BE2C (cell line): Measurements from ENCODE around the gene TRHDE.
"Not testable (repeated sequence)": the region's sequence is repeated elsewhere in the genome, so short reads cannot be mapped to it uniquely, and the experiment has no call there.

Source experiments
- DNase-seq: peaks from one replicate; pipeline ENCODE4 v3.0.0-alpha.2; 2020
- H3K27me3 ChIP-seq: fragments of 250-450 bp; sonication (Bioruptor Pico); 2 replicates; pipeline ENCODE4 v1.5.1; 2020; ENCODE audit warnings: mild to moderate bottlenecking
- H3K36me3 ChIP-seq: fragments of 250-450 bp; sonication (Bioruptor Pico); 2 replicates; pipeline ENCODE4 v1.5.1; 2020; ENCODE audit warnings: mild to moderate bottlenecking
- H3K4me1 ChIP-seq: fragments of 250-450 bp; sonication (Bioruptor Pico); 2 replicates; pipeline ENCODE4 v1.5.1; 2020
- H3K4me3 ChIP-seq: 2 replicates; pipeline ENCODE4 v1.5.1; 2011; ENCODE audit warnings: low read depth, low read length
- H3K9me3 ChIP-seq: fragments of 250-450 bp; sonication (Bioruptor Pico); 2 replicates; pipeline ENCODE4 v1.5.1; 2020
- TF ChIP-seq, protein P1 (sequence below): IDR thresholded peaks from 2 replicates; pipeline ENCODE4 v1.5.1; 2012; ENCODE audit warnings: mild to moderate bottlenecking, low read depth, low read length

The TRHDE gene

DNA sequence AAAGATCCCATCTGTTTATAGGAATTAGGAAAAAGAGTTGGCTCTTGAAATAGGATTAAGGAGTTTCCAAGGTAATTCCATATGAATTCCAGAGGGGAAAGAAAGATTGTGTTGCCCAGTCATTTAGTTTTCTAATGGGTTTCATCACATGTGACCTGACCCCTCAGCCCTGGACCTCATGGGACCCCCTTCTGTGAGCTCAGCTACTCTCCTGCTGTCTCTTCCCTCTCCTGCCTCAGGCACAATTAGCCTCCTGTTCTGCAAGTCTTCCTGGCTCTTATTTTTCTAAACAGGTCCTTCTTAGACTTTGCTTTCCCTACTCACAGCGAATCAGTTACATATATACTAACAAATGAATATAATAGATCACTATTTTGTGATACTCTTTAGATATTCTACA lies 237.7 kb downstream of the TRHDE start:
- no peaks in the 10 kb centered on the region for H3K4me1 ChIP-seq
- H3K4me3 ChIP-seq: no peak overlapping the region
- H3K36me3 ChIP-seq: no peaks in the 10 kb centered on the region
- DNase-seq: no peak
- TF ChIP-seq, protein P1, sequence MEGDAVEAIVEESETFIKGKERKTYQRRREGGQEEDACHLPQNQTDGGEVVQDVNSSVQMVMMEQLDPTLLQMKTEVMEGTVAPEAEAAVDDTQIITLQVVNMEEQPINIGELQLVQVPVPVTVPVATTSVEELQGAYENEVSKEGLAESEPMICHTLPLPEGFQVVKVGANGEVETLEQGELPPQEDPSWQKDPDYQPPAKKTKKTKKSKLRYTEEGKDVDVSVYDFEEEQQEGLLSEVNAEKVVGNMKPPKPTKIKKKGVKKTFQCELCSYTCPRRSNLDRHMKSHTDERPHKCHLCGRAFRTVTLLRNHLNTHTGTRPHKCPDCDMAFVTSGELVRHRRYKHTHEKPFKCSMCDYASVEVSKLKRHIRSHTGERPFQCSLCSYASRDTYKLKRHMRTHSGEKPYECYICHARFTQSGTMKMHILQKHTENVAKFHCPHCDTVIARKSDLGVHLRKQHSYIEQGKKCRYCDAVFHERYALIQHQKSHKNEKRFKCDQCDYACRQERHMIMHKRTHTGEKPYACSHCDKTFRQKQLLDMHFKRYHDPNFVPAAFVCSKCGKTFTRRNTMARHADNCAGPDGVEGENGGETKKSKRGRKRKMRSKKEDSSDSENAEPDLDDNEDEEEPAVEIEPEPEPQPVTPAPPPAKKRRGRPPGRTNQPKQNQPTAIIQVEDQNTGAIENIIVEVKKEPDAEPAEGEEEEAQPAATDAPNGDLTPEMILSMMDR: no peak
- H3K27me3 ChIP-seq: no peaks in the 10 kb centered on the region
- no peaks in the 10 kb centered on the region for H3K9me3 ChIP-seq

- no peak for DNase-seq
- Histone ChIP-seq H3K4me3 (no peak overlapping the region), H3K9me3 (no peaks in the 10 kb centered on the region), H3K27me3 (no peaks in the 10 kb centered on the region), H3K36me3 (no peaks in the 10 kb centered on the region), H3K4me1 (no peaks in the 10 kb centered on the region)
- TF ChIP-seq, protein P1: no peak
These were observed 238.6 kb downstream of the TRHDE start for GRCh38 chr12:72510772-72511171.

DNA sequence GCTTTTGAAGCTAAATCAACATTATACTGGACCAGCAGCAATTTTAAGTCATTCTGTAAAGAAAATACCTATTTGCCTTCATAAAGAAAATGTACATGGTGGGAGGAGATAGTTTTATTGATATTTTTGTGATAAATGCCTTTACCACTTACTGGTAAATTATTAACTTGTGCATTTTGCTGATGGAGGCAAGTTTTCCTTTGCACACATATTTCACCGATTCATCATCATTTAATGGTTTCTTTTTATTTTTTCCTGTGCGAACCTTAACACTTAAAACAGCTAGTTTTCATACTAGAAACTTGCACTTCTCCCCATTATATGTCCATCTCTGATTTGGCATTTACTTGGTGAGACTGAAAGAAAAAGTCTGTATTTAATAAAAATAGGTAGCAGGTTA lies 239.3 kb downstream of the TRHDE start:
- Histone ChIP-seq H3K4me1 (no peaks in the 10 kb centered on the region), H3K4me3 (no peak overlapping the region), H3K9me3 (no peaks in the 10 kb centered on the region), H3K27me3 (no peaks in the 10 kb centered on the region), H3K36me3 (no peaks in the 10 kb centered on the region)
- TF ChIP-seq, protein P1: no peak
- DNase-seq: no peak

DNA sequence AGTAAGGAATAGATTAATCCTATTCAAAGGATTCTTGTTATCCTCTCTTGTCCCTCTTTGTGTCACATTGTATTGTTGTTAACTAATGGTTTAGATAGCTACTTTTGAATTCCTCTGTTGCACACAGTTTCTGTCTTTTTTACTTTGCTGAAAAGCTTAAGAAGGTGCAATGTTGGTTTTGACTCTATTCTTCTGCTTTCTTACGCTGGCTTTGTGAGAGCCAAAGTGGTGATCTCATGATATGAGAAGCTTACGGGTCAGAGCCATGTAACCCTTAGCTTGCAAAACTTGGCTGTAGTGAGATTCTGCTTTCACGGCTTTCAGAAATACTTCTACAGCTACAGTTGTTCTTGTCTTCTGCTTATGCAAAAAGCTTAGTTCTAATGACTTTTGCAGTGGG lies 239.7 kb downstream of the TRHDE start:
- H3K27me3 ChIP-seq: no peaks in the 10 kb centered on the region
- H3K4me3 ChIP-seq: no peak overlapping the region
- no peak for DNase-seq
- TF ChIP-seq, protein P1: no peak
- no peaks in the 10 kb centered on the region for H3K4me1 ChIP-seq
- no peaks in the 10 kb centered on the region for H3K36me3 ChIP-seq
- no peaks in the 10 kb centered on the region for H3K9me3 ChIP-seq

GRCh38 chr12:72520044-72520678 lies 248.0 kb downstream of the TRHDE start:
- not testable (repeated sequence) for DNase-seq, H3K9me3 ChIP-seq, H3K27me3 ChIP-seq, H3K36me3 ChIP-seq, H3K4me1 ChIP-seq, H3K4me3 ChIP-seq

DNA sequence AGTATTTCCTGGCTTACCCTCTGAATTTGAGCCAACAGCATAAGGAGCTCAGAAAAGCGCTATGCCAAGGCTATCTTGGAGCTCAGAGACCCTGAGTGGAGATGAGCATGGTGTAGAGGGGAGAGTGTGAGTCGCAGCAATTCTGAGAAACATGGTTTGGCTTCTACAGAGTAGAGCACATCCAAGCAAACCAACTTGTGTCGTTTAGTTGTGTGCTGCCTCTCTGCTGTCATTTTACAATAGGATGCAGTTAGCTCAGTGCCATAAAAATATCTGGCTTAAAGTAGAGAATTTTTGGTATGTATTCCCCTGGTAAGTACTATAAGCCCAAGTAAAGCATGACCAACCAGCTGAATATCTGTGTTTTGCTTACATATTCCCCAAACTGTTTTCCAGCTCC lies 249.2 kb downstream of the TRHDE start:
- H3K4me1 ChIP-seq: no peaks in the 10 kb centered on the region
- H3K9me3 ChIP-seq: no peaks in the 10 kb centered on the region
- H3K4me3 ChIP-seq: no peak overlapping the region
- no peaks in the 10 kb centered on the region for H3K27me3 ChIP-seq
- H3K36me3 ChIP-seq: no peaks in the 10 kb centered on the region
- TF ChIP-seq, protein P1: no peak
- no peak for DNase-seq

DNA sequence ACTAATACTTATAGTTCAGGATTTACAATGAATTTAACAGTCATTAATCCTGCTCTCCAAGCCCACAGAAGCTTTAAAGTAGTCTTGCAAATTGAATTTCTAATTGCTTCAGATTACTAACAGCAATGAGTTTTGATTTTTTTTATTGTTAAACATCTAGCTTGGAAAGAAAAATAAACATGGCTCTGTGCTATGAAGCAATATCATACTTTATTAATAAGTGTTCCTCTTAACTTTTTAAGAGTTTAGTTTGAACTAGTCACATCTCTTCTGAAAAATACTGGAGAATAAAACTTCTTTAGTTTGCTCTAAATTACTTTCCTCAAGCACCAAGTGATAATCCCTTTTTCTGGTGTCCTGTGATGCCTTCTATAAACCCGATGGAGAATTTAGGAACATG lies 250.2 kb downstream of the TRHDE start:
- Histone ChIP-seq H3K9me3 (no peaks in the 10 kb centered on the region), H3K4me3 (no peak overlapping the region), H3K4me1 (no peaks in the 10 kb centered on the region), H3K36me3 (no peaks in the 10 kb centered on the region), H3K27me3 (no peaks in the 10 kb centered on the region)
- DNase-seq: no peak
- TF ChIP-seq, protein P1: no peak
